Measurements from ENCODE around the gene PRLR.

The PRLR gene

DNA sequence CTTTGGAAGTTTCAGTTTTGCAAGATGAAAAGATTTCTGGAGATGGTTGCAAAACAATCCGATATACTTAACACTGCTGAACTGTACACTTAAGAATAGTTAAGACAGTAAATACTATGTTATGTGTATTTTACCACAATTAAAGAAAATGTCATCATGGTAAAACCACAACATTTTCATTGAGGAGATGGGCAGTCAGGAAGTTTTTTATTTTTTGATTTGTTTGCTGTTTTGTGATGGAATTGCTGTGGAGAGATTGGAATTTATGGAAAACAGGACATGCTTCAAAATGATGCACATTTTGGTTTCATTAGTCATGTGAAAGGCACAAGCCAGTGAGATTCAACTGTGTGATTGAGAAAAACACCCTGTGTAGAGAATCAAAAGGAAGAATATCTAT, 92.1 kb downstream of the PRLR start:
- no peak overlapping the region for H3K4me2 ChIP-seq (ENCODE audit: low read length)
- no peak overlapping the region for H2AFZ ChIP-seq (ENCODE audit: low read depth, low read length)
- no peaks in the 10 kb centered on the region for H4K20me1 ChIP-seq (ENCODE audit: insufficient read depth, low read length)
- no peaks in the 10 kb centered on the region for H3K4me1 ChIP-seq (ENCODE audit: low read length)
- H3K27me3 ChIP-seq (ENCODE audit: low read depth, low read length): no peaks in the 10 kb centered on the region
- no peaks in the 10 kb centered on the region for H3K79me2 ChIP-seq (ENCODE audit: low read length)
- no peak overlapping the region for H3K9ac ChIP-seq (ENCODE audit: low read length)
- H3K9me3 ChIP-seq (ENCODE audit: insufficient read depth, low read length): no peaks in the 10 kb centered on the region
- H3K36me3 ChIP-seq (replicated peaks; ENCODE audit: low read depth, low read length): no peaks in the 10 kb centered on the region
- TF ChIP-seq, protein P1, sequence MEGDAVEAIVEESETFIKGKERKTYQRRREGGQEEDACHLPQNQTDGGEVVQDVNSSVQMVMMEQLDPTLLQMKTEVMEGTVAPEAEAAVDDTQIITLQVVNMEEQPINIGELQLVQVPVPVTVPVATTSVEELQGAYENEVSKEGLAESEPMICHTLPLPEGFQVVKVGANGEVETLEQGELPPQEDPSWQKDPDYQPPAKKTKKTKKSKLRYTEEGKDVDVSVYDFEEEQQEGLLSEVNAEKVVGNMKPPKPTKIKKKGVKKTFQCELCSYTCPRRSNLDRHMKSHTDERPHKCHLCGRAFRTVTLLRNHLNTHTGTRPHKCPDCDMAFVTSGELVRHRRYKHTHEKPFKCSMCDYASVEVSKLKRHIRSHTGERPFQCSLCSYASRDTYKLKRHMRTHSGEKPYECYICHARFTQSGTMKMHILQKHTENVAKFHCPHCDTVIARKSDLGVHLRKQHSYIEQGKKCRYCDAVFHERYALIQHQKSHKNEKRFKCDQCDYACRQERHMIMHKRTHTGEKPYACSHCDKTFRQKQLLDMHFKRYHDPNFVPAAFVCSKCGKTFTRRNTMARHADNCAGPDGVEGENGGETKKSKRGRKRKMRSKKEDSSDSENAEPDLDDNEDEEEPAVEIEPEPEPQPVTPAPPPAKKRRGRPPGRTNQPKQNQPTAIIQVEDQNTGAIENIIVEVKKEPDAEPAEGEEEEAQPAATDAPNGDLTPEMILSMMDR (IDR thresholded peaks at IDR 0.05; ENCODE audit: low read depth, low read length): no peak
- TF ChIP-seq EZH2phosphoT487 (IDR thresholded peaks at IDR 0.05; ENCODE audit: low read depth): no peak
- H3K4me3 ChIP-seq (ENCODE audit: low read length): no peak overlapping the region
- H3K27ac ChIP-seq (ENCODE audit: low read length): no peak overlapping the region

DNA sequence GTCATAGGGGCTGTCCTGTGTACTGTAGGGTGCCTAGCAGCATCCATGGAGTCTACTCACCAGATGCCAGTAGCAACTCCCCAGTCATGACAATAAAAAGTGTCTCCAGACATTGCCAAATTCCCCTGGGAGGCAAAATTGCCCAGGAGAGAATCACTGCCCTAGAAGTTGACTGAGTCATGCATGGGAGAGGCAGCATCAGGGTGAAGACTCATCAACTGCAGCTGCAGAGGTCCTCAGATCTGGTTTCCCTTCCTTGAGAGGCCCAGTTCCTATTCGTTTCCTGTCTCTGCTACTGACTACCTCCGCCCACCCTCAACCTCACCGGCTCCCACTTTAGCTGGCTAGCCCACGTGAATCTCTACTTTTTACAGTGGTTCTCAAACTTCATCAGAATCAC, 93.9 kb downstream of the PRLR start:
- Histone ChIP-seq H4K20me1 (ENCODE audit: insufficient read depth, low read length) (no peaks in the 10 kb centered on the region), H2AFZ (ENCODE audit: low read depth, low read length) (no peak overlapping the region), H3K9me3 (ENCODE audit: insufficient read depth, low read length) (no peaks in the 10 kb centered on the region), H3K27ac (ENCODE audit: low read length) (no peak overlapping the region), H3K4me2 (ENCODE audit: low read length) (no peak overlapping the region), H3K36me3 (replicated peaks; ENCODE audit: low read depth, low read length) (no peaks in the 10 kb centered on the region), H3K27me3 (ENCODE audit: low read depth, low read length) (no peaks in the 10 kb centered on the region), H3K9ac (ENCODE audit: low read length) (no peak overlapping the region), H3K4me3 (ENCODE audit: low read length) (no peak overlapping the region), H3K79me2 (ENCODE audit: low read length) (no peaks in the 10 kb centered on the region), H3K4me1 (ENCODE audit: low read length) (no peaks in the 10 kb centered on the region)
- TF ChIP-seq, protein P1 (IDR thresholded peaks at IDR 0.05; ENCODE audit: low read depth, low read length): no peak
- TF ChIP-seq EZH2phosphoT487 (IDR thresholded peaks at IDR 0.05; ENCODE audit: low read depth): no peak

DNA sequence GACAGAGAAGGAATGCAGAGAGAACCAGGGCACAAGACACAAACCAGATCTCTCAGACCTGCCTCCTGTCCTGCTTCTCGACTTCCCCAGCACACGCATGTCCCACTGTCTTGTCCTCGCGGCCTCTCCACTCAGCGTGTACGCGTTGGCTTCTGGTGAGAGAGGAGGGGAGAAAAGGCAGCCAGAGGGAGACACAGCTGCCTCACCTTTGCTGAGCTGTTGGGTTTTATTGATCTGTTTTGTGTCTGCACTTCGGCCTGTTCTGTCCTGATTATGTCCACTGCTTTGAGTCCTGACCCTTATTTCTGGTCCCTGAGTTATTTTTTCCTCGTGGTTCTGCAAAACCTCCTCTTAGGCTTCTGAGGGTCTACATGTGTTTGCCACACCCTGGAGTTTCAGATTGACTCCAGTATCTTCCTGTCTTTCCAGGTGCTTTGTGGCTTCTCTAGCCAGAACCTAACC, 95.0 kb downstream of the PRLR start:
- no peak overlapping the region for H3K4me2 ChIP-seq (ENCODE audit: low read length)

DNA sequence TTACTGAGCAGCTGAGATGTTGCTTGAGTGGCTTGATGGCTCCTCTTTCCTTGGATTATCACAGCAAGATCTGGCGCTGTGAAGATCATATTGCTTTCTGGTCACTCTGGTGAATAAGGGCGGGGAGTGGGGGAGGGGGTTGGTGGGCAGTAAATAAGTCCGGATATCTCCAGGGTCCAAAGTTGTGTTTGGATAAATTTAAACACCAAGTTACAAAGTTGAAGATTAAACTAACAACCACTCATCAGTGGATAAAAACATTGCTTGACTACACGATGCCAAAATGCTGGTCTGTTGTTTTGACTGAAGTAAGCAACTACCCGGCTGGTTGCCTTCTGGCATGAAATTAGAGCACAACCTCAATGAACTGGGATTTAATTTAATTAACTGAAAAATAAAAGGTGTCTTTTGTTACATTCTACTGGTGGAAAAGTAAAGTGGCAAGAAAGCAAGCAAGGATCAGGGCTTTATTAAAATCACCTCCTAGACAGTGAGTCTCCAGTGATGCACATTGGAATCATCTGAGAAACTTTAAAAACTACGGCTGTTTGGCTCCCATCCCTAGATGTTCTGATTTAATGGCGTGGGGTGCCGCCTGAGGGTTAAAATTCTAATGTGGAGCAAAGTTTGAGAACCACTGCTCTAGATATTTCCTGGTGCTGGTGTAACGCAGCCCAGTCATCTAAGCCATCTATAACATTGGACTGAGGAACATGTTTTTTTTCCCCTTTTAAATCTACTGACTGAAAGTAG, 95.8 kb downstream of the PRLR start:
- Histone ChIP-seq H3K36me3 (replicated peaks; ENCODE audit: low read depth, low read length) (no peaks in the 10 kb centered on the region), H3K4me3 (ENCODE audit: low read length) (no peak overlapping the region), H3K79me2 (ENCODE audit: low read length) (no peaks in the 10 kb centered on the region), H3K4me2 (ENCODE audit: low read length) (no peak overlapping the region), H3K27ac (ENCODE audit: low read length) (no peak overlapping the region), H2AFZ (ENCODE audit: low read depth, low read length) (no peak overlapping the region), H3K9me3 (ENCODE audit: insufficient read depth, low read length) (no peaks in the 10 kb centered on the region), H4K20me1 (ENCODE audit: insufficient read depth, low read length) (no peaks in the 10 kb centered on the region), H3K27me3 (ENCODE audit: low read depth, low read length) (no peaks in the 10 kb centered on the region), H3K4me1 (ENCODE audit: low read length) (peaks cover 11% of the 10 kb centered on the region), H3K9ac (ENCODE audit: low read length) (no peak overlapping the region)
- TF ChIP-seq, protein P1 (IDR thresholded peaks at IDR 0.05; ENCODE audit: low read depth, low read length): no peak
- TF ChIP-seq EZH2phosphoT487 (IDR thresholded peaks at IDR 0.05; ENCODE audit: low read depth): no peak

More for the DNA sequence above, 95.0 kb downstream of the PRLR start:
- H3K4me3 ChIP-seq (ENCODE audit: low read length): no peak overlapping the region
- H3K9me3 ChIP-seq (ENCODE audit: insufficient read depth, low read length): no peaks in the 10 kb centered on the region
- no peak overlapping the region for H3K27ac ChIP-seq (ENCODE audit: low read length)
- H2AFZ ChIP-seq (ENCODE audit: low read depth, low read length): no peak overlapping the region
- H3K27me3 ChIP-seq (ENCODE audit: low read depth, low read length): no peaks in the 10 kb centered on the region
- no peaks in the 10 kb centered on the region for H3K79me2 ChIP-seq (ENCODE audit: low read length)
- no peak overlapping the region for H3K9ac ChIP-seq (ENCODE audit: low read length)
- H3K4me1 ChIP-seq (ENCODE audit: low read length): peaks cover 3% of the 10 kb centered on the region
- no peaks in the 10 kb centered on the region for H4K20me1 ChIP-seq (ENCODE audit: insufficient read depth, low read length)
- no peaks in the 10 kb centered on the region for H3K36me3 ChIP-seq (replicated peaks; ENCODE audit: low read depth, low read length)
- TF ChIP-seq EZH2phosphoT487 (IDR thresholded peaks at IDR 0.05; ENCODE audit: low read depth): no peak
- TF ChIP-seq, protein P1 (IDR thresholded peaks at IDR 0.05; ENCODE audit: low read depth, low read length): no peak

Measured in OCI-LY3 (cell line).